Esophagus muscularis mucosa (tissue), 3 donors: Measurements from ENCODE around the gene CCDC85C.

ENCODE experiments used
- POLR2A ChIP-seq: fragments of 450-650 bp; IDR thresholded peaks from one replicate; pipeline ENCODE4 v1.6.1; 2017; ENCODE audit warnings: antibody characterized with exemption, moderate library complexity, mild to moderate bottlenecking, low read depth
- POLR2AphosphoS5 ChIP-seq, 2 donors: sonication (generic); formaldehyde crosslinking; IDR thresholded peaks; one replicate each; pipeline ENCODE4 v1.6.1; 2017; ENCODE audit warnings: antibody characterized with exemption in 2 of 2
- TF ChIP-seq, protein P1 (sequence below), 3 experiments: fragments of 200-600 bp in 2 of 3; fragments of 450-650 bp in 1 of 3; sonication (generic) in 2 of 3; IDR thresholded peaks; one replicate each; pipeline ENCODE4 v1.5.1; 2017 to 2019; ENCODE audit warnings: antibody characterized with exemption in 3 of 3, mild to moderate bottlenecking in 2 of 3, moderate library complexity in 1 of 3

GRCh38 chr14:99512110-99512449 lies 91.9 kb downstream of the CCDC85C start:
- TF ChIP-seq, protein P1, sequence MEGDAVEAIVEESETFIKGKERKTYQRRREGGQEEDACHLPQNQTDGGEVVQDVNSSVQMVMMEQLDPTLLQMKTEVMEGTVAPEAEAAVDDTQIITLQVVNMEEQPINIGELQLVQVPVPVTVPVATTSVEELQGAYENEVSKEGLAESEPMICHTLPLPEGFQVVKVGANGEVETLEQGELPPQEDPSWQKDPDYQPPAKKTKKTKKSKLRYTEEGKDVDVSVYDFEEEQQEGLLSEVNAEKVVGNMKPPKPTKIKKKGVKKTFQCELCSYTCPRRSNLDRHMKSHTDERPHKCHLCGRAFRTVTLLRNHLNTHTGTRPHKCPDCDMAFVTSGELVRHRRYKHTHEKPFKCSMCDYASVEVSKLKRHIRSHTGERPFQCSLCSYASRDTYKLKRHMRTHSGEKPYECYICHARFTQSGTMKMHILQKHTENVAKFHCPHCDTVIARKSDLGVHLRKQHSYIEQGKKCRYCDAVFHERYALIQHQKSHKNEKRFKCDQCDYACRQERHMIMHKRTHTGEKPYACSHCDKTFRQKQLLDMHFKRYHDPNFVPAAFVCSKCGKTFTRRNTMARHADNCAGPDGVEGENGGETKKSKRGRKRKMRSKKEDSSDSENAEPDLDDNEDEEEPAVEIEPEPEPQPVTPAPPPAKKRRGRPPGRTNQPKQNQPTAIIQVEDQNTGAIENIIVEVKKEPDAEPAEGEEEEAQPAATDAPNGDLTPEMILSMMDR (IDR thresholded peaks at IDR 0.05), result no peak
- TF ChIP-seq POLR2A (no peak), POLR2AphosphoS5 (IDR thresholded peaks at IDR 0.05) (no peak)
